ENCODE measurements around the gene LRCH4. TPM values are rescaled to one million over a fixed set of nuclear protein-coding genes. Genes with fewer than 3 reads are reported as not detected.

LRCH4 gene
- total RNA-seq, 3 donors from 2014 or later: 57.2 to 71.0 (median 63.9) TPM

DNA sequence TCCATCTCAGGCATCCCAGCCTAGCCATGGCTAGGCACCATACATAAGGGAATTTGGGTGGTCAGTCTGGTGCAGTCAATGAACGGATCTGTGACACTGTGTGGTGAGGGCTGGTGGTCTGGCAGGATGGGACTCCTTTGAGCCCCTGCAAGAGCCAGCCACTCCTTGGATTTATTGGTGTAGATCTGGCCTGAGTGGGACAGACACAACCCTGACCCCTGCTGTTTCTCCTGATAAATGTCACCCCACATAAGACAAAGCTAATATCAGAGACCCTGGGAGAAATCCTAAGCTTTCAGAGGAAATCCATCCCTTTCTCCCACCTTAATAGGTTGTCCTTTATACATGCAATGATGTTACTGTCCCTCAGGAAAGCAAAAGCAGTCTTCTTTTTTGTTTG is 2.5 kb upstream of the LRCH4 start:
- H3K9me3 ChIP-seq: no peaks in the 10 kb centered on the region
- TF ChIP-seq, protein P1, sequence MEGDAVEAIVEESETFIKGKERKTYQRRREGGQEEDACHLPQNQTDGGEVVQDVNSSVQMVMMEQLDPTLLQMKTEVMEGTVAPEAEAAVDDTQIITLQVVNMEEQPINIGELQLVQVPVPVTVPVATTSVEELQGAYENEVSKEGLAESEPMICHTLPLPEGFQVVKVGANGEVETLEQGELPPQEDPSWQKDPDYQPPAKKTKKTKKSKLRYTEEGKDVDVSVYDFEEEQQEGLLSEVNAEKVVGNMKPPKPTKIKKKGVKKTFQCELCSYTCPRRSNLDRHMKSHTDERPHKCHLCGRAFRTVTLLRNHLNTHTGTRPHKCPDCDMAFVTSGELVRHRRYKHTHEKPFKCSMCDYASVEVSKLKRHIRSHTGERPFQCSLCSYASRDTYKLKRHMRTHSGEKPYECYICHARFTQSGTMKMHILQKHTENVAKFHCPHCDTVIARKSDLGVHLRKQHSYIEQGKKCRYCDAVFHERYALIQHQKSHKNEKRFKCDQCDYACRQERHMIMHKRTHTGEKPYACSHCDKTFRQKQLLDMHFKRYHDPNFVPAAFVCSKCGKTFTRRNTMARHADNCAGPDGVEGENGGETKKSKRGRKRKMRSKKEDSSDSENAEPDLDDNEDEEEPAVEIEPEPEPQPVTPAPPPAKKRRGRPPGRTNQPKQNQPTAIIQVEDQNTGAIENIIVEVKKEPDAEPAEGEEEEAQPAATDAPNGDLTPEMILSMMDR (IDR thresholded peaks at IDR 0.05): no peak
- ATAC-seq (no peak), DNase-seq (no peak)
- peaks cover 20% of the 10 kb centered on the region for H3K4me1 ChIP-seq (ENCODE audit: low read depth)
- no peak overlapping the region for H3K4me3 ChIP-seq
- intact Hi-C loops (cut with DNase I, micrococcal nuclease): no loop called here
- H3K36me3 ChIP-seq (ENCODE audit: low read depth): peaks cover 8% of the 10 kb centered on the region

GRCh38 chr7:100586266-100587025 is 517 bp upstream of the LRCH4 start, which contains the start of gene FBXO24:
TSS of gene FBXO24 (plus strand) at chr7:100586328. CDS start at chr7:100586626, 298 bp downstream.
- Histone ChIP-seq H3K36me3 (ENCODE audit: low read depth) (peaks cover 8% of the 10 kb centered on the region), H3K9me3 (no peaks in the 10 kb centered on the region), H3K4me3 (peak within 1 kb of the TSS; percentile 98), H3K4me1 (ENCODE audit: low read depth) (peaks cover 31% of the 10 kb centered on the region)
- DNase-seq (peak; percentile 98 to 100 (median 100)), ATAC-seq (peak; percentile 86)
- TF ChIP-seq, protein P1 (IDR thresholded peaks at IDR 0.05): no peak
- intact Hi-C loops (cut with DNase I, micrococcal nuclease): no loop called here

DNA sequence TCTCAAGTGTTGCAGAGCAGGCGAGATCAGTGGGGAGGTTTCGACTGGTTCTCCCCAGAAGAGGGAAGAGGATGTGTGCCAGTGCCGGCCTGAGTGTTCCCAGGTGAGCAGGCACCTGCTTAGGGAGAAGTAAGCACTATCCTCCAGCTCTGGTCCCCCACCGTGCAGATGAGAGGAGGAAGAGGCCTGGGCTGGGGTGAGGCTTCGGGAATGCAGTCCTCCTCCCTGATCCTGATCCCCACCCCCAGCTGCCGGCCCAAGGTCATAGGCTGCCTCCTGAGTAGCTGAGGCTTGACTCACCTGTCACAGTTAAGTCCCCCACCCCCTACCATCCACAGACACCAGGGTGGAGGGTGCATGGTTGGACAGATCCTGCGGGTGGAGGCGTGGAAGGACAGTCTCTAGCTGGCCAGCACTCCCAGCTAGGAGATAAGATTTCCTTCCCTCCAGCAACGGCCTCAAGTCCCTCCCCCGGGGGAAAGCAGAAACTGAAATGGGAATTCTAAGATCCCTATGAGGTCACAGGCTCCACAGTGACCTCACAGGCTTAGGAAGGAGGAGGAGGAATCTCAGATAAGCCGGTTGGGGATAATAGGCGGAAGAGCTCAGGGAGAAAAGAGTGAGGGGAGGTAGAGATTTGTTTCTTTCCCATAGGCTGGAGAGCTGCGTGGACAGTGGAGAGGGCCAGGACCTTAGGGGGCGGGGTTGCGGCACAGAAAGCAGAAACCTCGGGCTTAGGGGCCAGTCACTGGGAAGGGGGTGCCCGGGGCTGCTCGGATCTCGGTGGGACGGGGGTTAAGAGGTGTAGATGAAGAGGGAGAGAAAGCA is 1.0 kb downstream of the LRCH4 start:
- peaks cover 31% of the 10 kb centered on the region for H3K4me1 ChIP-seq (ENCODE audit: low read depth)

GRCh38 chr7:100584054-100584682 is 1.8 kb downstream of the LRCH4 start:
- Histone ChIP-seq H3K36me3 (ENCODE audit: low read depth) (peaks cover 8% of the 10 kb centered on the region), H3K9me3 (no peaks in the 10 kb centered on the region), H3K4me1 (ENCODE audit: low read depth) (peaks cover 31% of the 10 kb centered on the region), H3K4me3 (no peak overlapping the region)
- TF ChIP-seq, protein P1 (IDR thresholded peaks at IDR 0.05): no peak
- DNase-seq: peak in 2 of 3 donors; percentile 45 to 53
- intact Hi-C loops (cut with DNase I, micrococcal nuclease): no loop called here
- ATAC-seq: no peak

More for the DNA sequence above, 1.0 kb downstream of the LRCH4 start:
- DNase-seq: peak; percentile 69 to 84 (median 79)
- ATAC-seq: peak; percentile 3
- peak overlapping the region; percentile 98 for H3K4me3 ChIP-seq
- TF ChIP-seq, protein P1 (IDR thresholded peaks at IDR 0.05): no peak
- H3K36me3 ChIP-seq (ENCODE audit: low read depth): peaks cover 8% of the 10 kb centered on the region
- H3K9me3 ChIP-seq: no peaks in the 10 kb centered on the region
- intact Hi-C loops (cut with DNase I, micrococcal nuclease): no loop called here
